Muscle layer of duodenum (tissue), 2 donors: Measurements from ENCODE around the gene HTT.
"Not testable (repeated sequence)": the region's sequence is repeated elsewhere in the genome, so short reads cannot be mapped to it uniquely, and the experiment has no call there.

ENCODE experiments used
- H3K27ac ChIP-seq: one replicate; pipeline ENCODE4 v1.7.0; 2013; ENCODE audit warnings: mild to moderate bottlenecking, low read length
- H3K27me3 ChIP-seq: one replicate; pipeline ENCODE4 v1.7.0; 2013; ENCODE audit warnings: low read depth, mild to moderate bottlenecking, control low read depth, low read length
- H3K36me3 ChIP-seq, 2 donors: one replicate each; pipeline ENCODE4 v1.7.0; 2013; ENCODE audit warnings: low read length in 2 of 2, control low read depth in 1 of 2, mild to moderate bottlenecking in 1 of 2; ENCODE audit not compliant: insufficient read depth in 2 of 2, control insufficient read depth in 1 of 2
- H3K4me1 ChIP-seq, 2 donors: one replicate each; pipeline ENCODE4 v1.7.0; 2013; ENCODE audit warnings: low read length in 2 of 2, mild to moderate bottlenecking in 2 of 2, control low read depth in 1 of 2, moderate library complexity in 1 of 2; ENCODE audit not compliant: insufficient read depth in 2 of 2, control insufficient read depth in 1 of 2
- H3K4me3 ChIP-seq, 2 donors: one replicate each; pipeline ENCODE4 v1.7.0; 2013; ENCODE audit warnings: low read length in 2 of 2, low read depth in 1 of 2, mild to moderate bottlenecking in 1 of 2
- H3K9me3 ChIP-seq, 2 donors: one replicate each; pipeline ENCODE4 v1.7.0; 2013; ENCODE audit warnings: low read length in 2 of 2, control low read depth in 1 of 2, mild to moderate bottlenecking in 1 of 2; ENCODE audit not compliant: control insufficient read depth in 1 of 2
- donor health status: healthy.

Gene HTT

DNA sequence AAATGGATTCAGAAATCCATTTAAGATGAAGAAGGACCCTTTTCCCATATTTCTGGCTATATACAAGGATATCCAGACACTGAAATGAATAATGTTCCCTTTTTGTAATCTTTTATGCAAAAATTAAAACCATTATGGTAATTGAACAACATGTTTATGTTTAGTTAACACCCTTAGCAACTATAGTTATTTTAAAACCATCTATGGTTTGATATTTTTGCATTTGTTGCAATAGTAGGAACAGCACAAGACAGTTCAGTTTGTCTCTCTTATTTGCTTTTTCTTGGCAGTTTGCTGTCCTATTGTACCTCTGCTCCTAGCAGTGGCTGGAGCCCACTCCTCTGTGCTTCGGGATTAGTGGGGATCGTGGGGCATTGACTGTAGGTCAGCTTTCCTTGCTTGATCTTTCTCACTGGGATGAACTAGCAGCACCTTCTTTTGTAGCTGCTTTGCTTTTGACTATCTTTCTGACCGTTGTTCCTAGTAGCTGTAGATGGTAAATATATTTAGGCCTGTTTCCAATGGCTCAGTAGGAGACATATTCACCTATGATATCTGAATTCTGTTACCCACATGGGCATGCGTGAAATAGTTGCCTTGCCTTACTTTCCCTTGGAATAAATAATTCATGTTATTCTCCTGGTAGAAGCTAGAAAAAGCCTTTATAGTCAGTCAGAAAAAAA lies 12.8 kb downstream of the HTT start:
- no peak overlapping the region for H3K27ac ChIP-seq
- H3K27me3 ChIP-seq: no peaks in the 10 kb centered on the region
- no peak overlapping the region for H3K4me3 ChIP-seq
- H3K36me3 ChIP-seq: peaks cover 9 to 10% of the 10 kb centered on the region in 2 donors
- no peaks in the 10 kb centered on the region for H3K9me3 ChIP-seq
- H3K4me1 ChIP-seq: no peaks in the 10 kb centered on the region

GRCh38 chr4:3091464-3091863 lies 17.0 kb downstream of the HTT start:
- Histone ChIP-seq H3K9me3 (no peaks in the 10 kb centered on the region), H3K4me1 (no peaks in the 10 kb centered on the region), H3K27me3 (no peaks in the 10 kb centered on the region), H3K36me3 (peaks cover 16 to 21% of the 10 kb centered on the region in 2 donors), H3K4me3 (no peak overlapping the region), H3K27ac (peak overlapping the region; percentile 39)

- H3K27me3 ChIP-seq, H3K4me1 ChIP-seq, H3K9me3 ChIP-seq, H3K27ac ChIP-seq, H3K4me3 ChIP-seq: not testable (repeated sequence)
- peaks cover 8 to 19% of the 10 kb centered on the region in 2 donors for H3K36me3 ChIP-seq
These were observed 20.2 kb downstream of the HTT start for GRCh38 chr4:3094701-3095100.

DNA sequence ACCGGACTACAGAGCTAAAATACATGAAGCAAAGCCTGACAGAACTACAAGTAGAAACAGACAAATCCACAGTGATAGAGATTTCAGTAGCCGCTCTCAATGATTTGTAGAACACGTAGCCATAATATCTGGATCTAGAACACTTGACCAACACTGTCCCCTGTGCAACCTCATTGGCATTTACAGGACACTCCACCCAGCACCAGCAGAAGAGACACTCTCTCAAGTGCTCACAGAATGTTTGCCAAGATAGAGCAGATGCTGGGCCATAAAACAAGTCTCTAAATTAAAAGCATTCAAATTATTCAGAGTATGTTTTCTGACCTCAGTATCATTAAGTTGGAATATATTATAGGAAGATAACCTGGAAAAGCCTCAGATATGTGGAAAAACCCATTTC lies 21.7 kb downstream of the HTT start:
- Histone ChIP-seq H3K27me3 (no peaks in the 10 kb centered on the region), H3K27ac (no peak overlapping the region), H3K36me3 (peaks cover 21 to 32% of the 10 kb centered on the region in 2 donors), H3K9me3 (no peaks in the 10 kb centered on the region), H3K4me3 (no peak overlapping the region), H3K4me1 (no peaks in the 10 kb centered on the region)

GRCh38 chr4:3098346-3098745 lies 23.9 kb downstream of the HTT start:
- no peaks in the 10 kb centered on the region for H3K4me1 ChIP-seq
- H3K27me3 ChIP-seq: no peaks in the 10 kb centered on the region
- H3K9me3 ChIP-seq: no peaks in the 10 kb centered on the region
- no peak overlapping the region for H3K4me3 ChIP-seq
- H3K27ac ChIP-seq: no peak overlapping the region
- peaks cover 22 to 43% of the 10 kb centered on the region in 2 donors for H3K36me3 ChIP-seq

DNA sequence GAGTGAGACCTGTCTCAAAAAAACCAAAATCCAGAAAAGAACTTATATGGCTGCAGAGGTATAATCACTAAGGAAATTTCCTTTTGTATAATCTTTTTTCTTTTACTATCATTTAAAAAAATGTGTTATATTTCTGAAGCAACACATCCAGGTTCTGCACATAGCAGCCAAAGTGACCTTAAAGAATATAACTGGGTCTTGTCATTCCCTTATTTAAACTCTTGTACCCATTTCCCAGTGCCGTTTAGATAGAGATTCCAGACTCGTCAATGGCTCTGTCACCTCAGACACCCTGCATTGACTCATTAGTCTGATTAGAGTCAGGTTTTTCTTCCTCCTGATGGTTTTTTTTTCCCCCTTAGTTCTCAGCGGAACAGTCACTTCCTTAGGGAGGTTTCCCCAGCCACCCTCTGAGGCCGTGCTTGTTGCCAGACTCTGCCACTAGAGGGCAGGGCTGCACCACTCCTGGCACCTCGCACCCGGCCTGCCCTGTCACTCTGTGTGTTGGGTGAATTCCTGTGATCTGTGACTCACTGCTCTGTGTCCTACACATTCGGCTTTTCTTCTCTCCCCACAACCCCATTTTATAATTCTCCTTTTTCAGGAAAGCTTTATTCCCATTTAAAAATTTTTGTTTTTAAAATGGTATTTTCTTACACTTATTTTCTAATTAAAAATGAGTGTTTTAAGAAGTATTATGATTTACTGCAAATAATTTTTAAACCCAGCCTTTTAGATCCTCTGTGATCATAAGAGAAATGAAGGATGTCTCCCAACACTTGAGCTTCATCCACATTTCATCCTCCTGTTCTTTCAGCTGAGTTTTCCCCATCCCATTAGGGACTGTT lies 32.1 kb downstream of the HTT start:
- no peaks in the 10 kb centered on the region for H3K27me3 ChIP-seq
- H3K4me3 ChIP-seq: no peak overlapping the region
- peak overlapping the region; percentile 39 for H3K27ac ChIP-seq
- peaks cover 34 to 41% of the 10 kb centered on the region in 2 donors for H3K36me3 ChIP-seq
- no peaks in the 10 kb centered on the region for H3K9me3 ChIP-seq
- peaks cover 5 to 17% of the 10 kb centered on the region in 2 donors for H3K4me1 ChIP-seq

DNA sequence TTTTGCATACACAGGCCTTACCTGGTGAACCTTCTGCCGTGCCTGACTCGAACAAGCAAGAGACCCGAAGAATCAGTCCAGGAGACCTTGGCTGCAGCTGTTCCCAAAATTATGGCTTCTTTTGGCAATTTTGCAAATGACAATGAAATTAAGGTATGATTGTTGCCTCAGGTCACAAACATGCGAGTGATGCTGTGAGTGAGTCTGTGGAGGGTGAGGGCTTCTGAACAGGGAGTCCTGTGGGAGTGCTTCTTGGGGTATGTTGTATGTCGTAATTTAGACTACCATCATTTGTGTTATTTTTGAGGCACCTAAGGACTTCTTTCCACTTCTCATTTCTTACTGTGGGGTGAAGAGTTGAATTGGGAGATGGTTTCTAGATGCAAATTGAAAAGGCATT lies 32.8 kb downstream of the HTT start:
- H3K4me1 ChIP-seq: peaks cover 5 to 25% of the 10 kb centered on the region in 2 donors
- no peak overlapping the region for H3K4me3 ChIP-seq
- peaks cover 39 to 43% of the 10 kb centered on the region in 2 donors for H3K36me3 ChIP-seq
- peak overlapping the region; percentile 39 for H3K27ac ChIP-seq
- no peaks in the 10 kb centered on the region for H3K27me3 ChIP-seq
- H3K9me3 ChIP-seq: no peaks in the 10 kb centered on the region

DNA sequence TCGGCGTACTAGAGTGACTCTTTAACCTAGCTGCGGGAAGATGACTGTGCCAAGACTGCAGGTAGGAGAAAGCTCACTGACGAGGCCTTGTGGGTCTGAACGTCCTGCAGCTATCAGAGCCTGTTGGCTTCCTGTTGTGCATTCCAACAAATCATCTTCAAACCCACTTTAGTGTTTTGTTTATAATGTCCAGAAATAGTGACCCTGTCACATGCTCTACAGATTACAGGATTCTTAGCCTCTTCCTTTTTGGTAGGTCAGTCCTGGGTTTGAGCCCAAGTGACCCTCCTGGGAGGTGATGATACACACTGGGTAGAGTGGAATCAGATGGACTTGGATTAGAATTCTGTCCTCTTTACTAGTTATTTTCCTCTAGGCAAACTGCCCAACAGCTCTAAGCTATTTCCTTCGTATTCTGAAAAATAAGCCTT lies 33.2 kb downstream of the HTT start:
- Histone ChIP-seq H3K36me3 (peaks cover 35 to 41% of the 10 kb centered on the region in 2 donors), H3K27me3 (no peaks in the 10 kb centered on the region), H3K9me3 (no peaks in the 10 kb centered on the region), H3K4me1 (peaks cover 5 to 25% of the 10 kb centered on the region in 2 donors), H3K27ac (peak overlapping the region; percentile 39), H3K4me3 (no peak overlapping the region)

- Histone ChIP-seq H3K27ac (peak overlapping the region; percentile 39), H3K9me3 (no peaks in the 10 kb centered on the region), H3K27me3 (no peaks in the 10 kb centered on the region), H3K4me3 (no peak overlapping the region), H3K36me3 (peaks cover 34 to 39% of the 10 kb centered on the region in 2 donors), H3K4me1 (peaks cover 5 to 25% of the 10 kb centered on the region in 2 donors)
These were observed 33.7 kb downstream of the HTT start for GRCh38 chr4:3108211-3108610.

GRCh38 chr4:3111461-3111860 lies 37.0 kb downstream of the HTT start:
- peak overlapping the region; percentile 26 for H3K27ac ChIP-seq
- H3K9me3 ChIP-seq: no peaks in the 10 kb centered on the region
- H3K4me3 ChIP-seq: no peak overlapping the region
- H3K27me3 ChIP-seq: no peaks in the 10 kb centered on the region
- H3K36me3 ChIP-seq: peaks cover 39 to 43% of the 10 kb centered on the region in 2 donors
- H3K4me1 ChIP-seq: peaks cover 8 to 25% of the 10 kb centered on the region in 2 donors

DNA sequence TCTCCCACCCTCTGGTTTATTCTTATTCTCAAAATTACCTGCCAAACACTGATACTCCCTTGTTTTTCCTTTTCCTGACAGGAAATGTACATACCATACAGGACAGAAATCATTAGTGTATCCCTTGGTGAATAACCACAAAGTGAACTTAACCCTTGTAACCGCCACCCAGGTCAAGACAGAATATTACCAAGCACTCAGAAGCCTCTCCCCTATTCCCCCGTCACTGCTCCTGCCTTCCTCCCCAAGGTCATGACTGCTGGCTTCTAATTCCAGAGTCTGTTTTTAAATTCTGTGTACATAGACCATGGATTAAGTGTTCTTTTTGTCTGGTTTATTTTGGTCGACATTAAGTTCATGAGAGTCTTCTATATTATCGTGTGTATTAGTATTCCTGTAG lies 37.7 kb downstream of the HTT start:
- Histone ChIP-seq H3K9me3 (no peaks in the 10 kb centered on the region), H3K4me3 (no peak overlapping the region), H3K27me3 (no peaks in the 10 kb centered on the region), H3K36me3 (peaks cover 42 to 48% of the 10 kb centered on the region in 2 donors), H3K27ac (peak overlapping the region; percentile 26), H3K4me1 (peaks cover 5 to 18% of the 10 kb centered on the region in 2 donors)
